Osteocyte (in vitro differentiated cells): ENCODE data around the gene UBE2S. TPM values are rescaled to one million over a fixed set of nuclear protein-coding genes. Genes with fewer than 3 reads are reported as not detected.
A peak's percentile ranks its signal among the peaks of the same experiment; 100 is the strongest.

Source experiments
- DNase-seq: peaks from one replicate; pipeline ENCODE4 v3.0.0; 2021; ENCODE audit warnings: mixed read lengths; ENCODE audit not compliant: unreplicated experiment; ENCODE audit errors: extremely low spot score
- H3K27ac Mint-ChIP-seq: one replicate; pipeline ENCODE4 v1.8.0; 2021; ENCODE audit warnings: mild to moderate bottlenecking, mixed read lengths; ENCODE audit not compliant: unreplicated experiment
- H3K27me3 Mint-ChIP-seq: one replicate; pipeline ENCODE4 v1.8.0; 2021; ENCODE audit warnings: mixed read lengths; ENCODE audit not compliant: unreplicated experiment
- H3K36me3 Mint-ChIP-seq: one replicate; pipeline ENCODE4 v1.8.0; 2021; ENCODE audit warnings: mixed read lengths; ENCODE audit not compliant: unreplicated experiment
- H3K4me1 Mint-ChIP-seq: one replicate; pipeline ENCODE4 v1.8.0; 2021; ENCODE audit warnings: mixed read lengths; ENCODE audit not compliant: unreplicated experiment
- H3K4me3 Mint-ChIP-seq: one replicate; pipeline ENCODE4 v1.8.0; 2021; ENCODE audit warnings: mild to moderate bottlenecking, moderate library complexity, mixed read lengths; ENCODE audit not compliant: unreplicated experiment
- H3K9me3 Mint-ChIP-seq: one replicate; pipeline ENCODE4 v1.8.0; 2021; ENCODE audit warnings: mixed read lengths; ENCODE audit not compliant: unreplicated experiment
- CTCF ChIP-seq: fragments of 200-600 bp; sonication (generic); IDR thresholded peaks from 2 replicates; pipeline ENCODE4 v1.5.0; 2021; ENCODE audit warnings: antibody characterized with exemption, mild to moderate bottlenecking, moderate library complexity
- total RNA-seq: library from RNA; stranded (reverse); gene quantifications from 2 replicates; pipeline ENCODE4 v1.2.1, GENCODE V29; 2021

Gene UBE2S
- total RNA-seq, 1 donor from 2014 or later: 71.1 TPM

DNA sequence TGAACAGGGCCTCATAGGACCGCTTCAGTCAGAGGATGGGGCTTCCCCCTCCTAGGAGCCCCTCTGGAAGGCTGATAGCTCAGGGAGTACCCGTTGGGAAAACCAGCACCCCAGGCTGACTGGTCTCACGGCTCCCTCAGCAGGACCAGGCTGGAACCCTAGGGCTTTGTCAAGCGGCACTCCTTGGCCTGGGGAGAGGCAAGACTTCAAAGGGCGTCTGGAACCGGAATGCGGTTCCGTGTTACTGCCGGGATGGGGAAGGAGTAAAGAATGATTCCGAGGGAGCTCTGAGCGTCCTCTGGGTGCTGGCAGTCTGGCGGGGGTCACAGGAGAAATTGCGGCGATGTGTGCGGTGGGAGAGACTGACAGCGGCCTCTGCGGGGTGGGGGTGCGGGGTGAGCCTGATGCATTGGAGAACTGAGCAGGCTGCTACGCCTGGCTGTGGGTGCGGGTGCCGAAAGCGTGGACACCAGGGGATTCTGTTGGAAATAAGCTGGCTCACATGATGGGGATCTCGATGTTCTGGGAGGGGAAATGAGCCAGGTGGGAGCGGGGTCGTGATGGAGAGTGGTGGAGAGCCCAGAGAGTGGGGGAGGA lies 54.9 kb downstream of the UBE2S start:
- DNase-seq: no peak
- H3K36me3 Mint-ChIP-seq: no peaks in the 10 kb centered on the region
- peaks cover 27% of the 10 kb centered on the region for H3K4me1 Mint-ChIP-seq
- H3K4me3 Mint-ChIP-seq: peak overlapping the region; percentile 46
- H3K27ac Mint-ChIP-seq: no peak overlapping the region
- peaks cover 40% of the 10 kb centered on the region for H3K27me3 Mint-ChIP-seq
- no peak for TF ChIP-seq CTCF
- H3K9me3 Mint-ChIP-seq: no peaks in the 10 kb centered on the region

GRCh38 chr19:55352040-55352439 lies 55.5 kb downstream of the UBE2S start:
- DNase-seq: no peak
- H3K4me3 Mint-ChIP-seq: no peak overlapping the region
- no peaks in the 10 kb centered on the region for H3K36me3 Mint-ChIP-seq
- TF ChIP-seq CTCF: no peak
- peaks cover 34% of the 10 kb centered on the region for H3K27me3 Mint-ChIP-seq
- no peak overlapping the region for H3K27ac Mint-ChIP-seq
- peaks cover 27% of the 10 kb centered on the region for H3K4me1 Mint-ChIP-seq
- H3K9me3 Mint-ChIP-seq: no peaks in the 10 kb centered on the region

GRCh38 chr19:55350620-55351315 lies 56.8 kb downstream of the UBE2S start:
- no peaks in the 10 kb centered on the region for H3K36me3 Mint-ChIP-seq
- peaks cover 28% of the 10 kb centered on the region for H3K4me1 Mint-ChIP-seq
- H3K27ac Mint-ChIP-seq: no peak overlapping the region
- H3K4me3 Mint-ChIP-seq: no peak overlapping the region
- no peak for TF ChIP-seq CTCF
- no peak for DNase-seq
- H3K9me3 Mint-ChIP-seq: no peaks in the 10 kb centered on the region
- peaks cover 29% of the 10 kb centered on the region for H3K27me3 Mint-ChIP-seq

Other genes with a start within 250 kb of the UBE2S start
- 1.5 and 2.1 TPM in 2 replicates for gene DNAAF3, start 241.2 kb downstream of the UBE2S start, total RNA-seq
- not detected in 2 replicates for gene SYT5, start 227.5 kb downstream of the UBE2S start, total RNA-seq
- gene PTPRH, start 198.3 kb downstream of the UBE2S start, total RNA-seq: 0.31 TPM in 1 of 2 replicates, not detected in the other
- gene TMEM86B, start 179.0 kb downstream of the UBE2S start, total RNA-seq: 2.9 and 3.2 TPM in 2 replicates
- 63.0 and 67.1 TPM in 2 replicates for gene PPP6R1, start 148.8 kb downstream of the UBE2S start, total RNA-seq
- 29.8 and 33.2 TPM in 2 replicates for gene HSPBP1, start 127.7 kb downstream of the UBE2S start, total RNA-seq
- gene BRSK1, start 123.8 kb downstream of the UBE2S start, total RNA-seq: 18.0 and 23.9 TPM in 2 replicates
- gene TMEM150B, start 82.4 kb downstream of the UBE2S start, total RNA-seq: not detected in 2 replicates
- 12.4 and 18.6 TPM in 2 replicates for gene KMT5C, start 67.9 kb downstream of the UBE2S start, total RNA-seq
- not detected in 2 replicates for gene COX6B2, start 53.1 kb downstream of the UBE2S start, total RNA-seq
- not detected in 2 replicates for gene GARIN5B, start 44.5 kb downstream of the UBE2S start, total RNA-seq
- gene IL11, start 37.3 kb downstream of the UBE2S start, total RNA-seq: 0.91 and 1.0 TPM in 2 replicates
- gene TMEM190, start 31.0 kb downstream of the UBE2S start, total RNA-seq: not detected in 2 replicates
- gene TMEM238, start 23.5 kb downstream of the UBE2S start, total RNA-seq: 0.70 and 1.1 TPM in 2 replicates
- gene RPL28, start 21.9 kb downstream of the UBE2S start, total RNA-seq: 1,845 and 2,000 TPM in 2 replicates
- gene SHISA7, start 35.5 kb upstream of the UBE2S start, total RNA-seq: not detected in 2 replicates
- gene ISOC2, start 53.9 kb upstream of the UBE2S start, total RNA-seq: 37.0 and 39.8 TPM in 2 replicates
- not detected in 2 replicates for gene C19orf85, start 57.0 kb upstream of the UBE2S start, total RNA-seq
- gene ZNF628, start 68.8 kb upstream of the UBE2S start, total RNA-seq: 10.4 and 11.6 TPM in 2 replicates
- gene NAT14, start 77.4 kb upstream of the UBE2S start, total RNA-seq: 54.2 and 58.2 TPM in 2 replicates
- gene SSC5D, start 80.6 kb upstream of the UBE2S start, total RNA-seq: 21.5 and 22.1 TPM in 2 replicates
- not detected in 2 replicates for gene SBK2, start 129.3 kb upstream of the UBE2S start, total RNA-seq
- gene SBK3, start 137.8 kb upstream of the UBE2S start, total RNA-seq: not detected in 2 replicates
- gene ZNF579, start 173.1 kb upstream of the UBE2S start, total RNA-seq: 27.4 and 29.2 TPM in 2 replicates
- gene FIZ1, start 191.7 kb upstream of the UBE2S start, total RNA-seq: 17.0 and 19.1 TPM in 2 replicates
- 15.5 and 15.6 TPM in 2 replicates for gene ZNF524, start 192.5 kb upstream of the UBE2S start, total RNA-seq
- gene ZNF865, start 197.9 kb upstream of the UBE2S start, total RNA-seq: 16.9 and 19.2 TPM in 2 replicates
- gene ZNF784, start 216.8 kb upstream of the UBE2S start, total RNA-seq: 9.2 and 9.6 TPM in 2 replicates
- 62.3 and 79.8 TPM in 2 replicates for gene ZNF580, start 233.2 kb upstream of the UBE2S start, total RNA-seq
- 29.6 and 33.8 TPM in 2 replicates for gene ZNF581, start 235.9 kb upstream of the UBE2S start, total RNA-seq
- 25.9 and 28.1 TPM in 2 replicates for gene CCDC106, start 240.4 kb upstream of the UBE2S start, total RNA-seq
- 174 and 189 TPM in 2 replicates for gene U2AF2, start 247.2 kb upstream of the UBE2S start, total RNA-seq